ENCODE data around the gene RCE1.

Gene RCE1

DNA sequence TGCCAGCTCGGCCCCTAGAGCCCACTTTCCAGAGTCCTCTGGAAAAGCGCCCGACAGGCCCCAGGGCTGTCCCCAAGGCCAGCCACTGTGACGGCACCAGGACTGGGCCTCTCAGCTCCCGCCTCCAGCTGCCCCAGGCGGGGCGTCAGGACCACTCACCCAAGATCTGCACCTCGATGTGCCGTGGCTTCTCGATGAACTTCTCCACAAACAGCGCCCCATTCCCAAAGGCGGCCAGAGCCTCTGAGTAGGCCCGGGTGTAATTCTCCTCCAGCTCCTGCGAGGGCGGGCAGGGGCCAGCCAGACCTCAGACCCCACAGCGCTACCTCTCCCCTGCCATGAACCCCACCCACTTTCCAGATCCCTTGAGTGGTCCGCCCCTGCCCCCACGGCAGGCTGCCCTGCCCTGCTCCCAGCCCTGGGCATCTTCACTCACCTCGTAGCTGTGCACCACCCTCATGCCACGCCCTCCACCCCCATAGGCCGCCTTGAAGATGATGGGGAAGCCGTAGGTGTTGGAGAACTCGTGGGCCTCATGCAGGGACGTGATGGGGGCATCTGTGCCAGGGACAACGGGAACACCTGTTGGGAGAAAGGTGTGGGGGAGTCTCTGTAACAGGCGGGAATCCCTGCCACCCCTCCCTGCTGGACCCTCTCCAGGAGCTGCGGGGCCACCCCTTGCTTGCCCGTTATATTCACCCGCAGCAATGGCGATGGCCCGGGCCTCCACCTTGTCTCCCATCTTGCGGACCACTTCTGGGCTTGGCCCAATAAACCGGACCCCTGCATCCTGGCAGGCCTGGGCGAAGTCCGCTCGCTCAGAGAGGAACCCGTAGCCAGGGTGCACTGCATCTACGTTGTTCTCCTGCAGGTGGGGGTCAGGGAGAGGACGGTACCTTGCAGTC, 27.6 kb downstream of the RCE1 start:
- no peak for DNase-seq

DNA sequence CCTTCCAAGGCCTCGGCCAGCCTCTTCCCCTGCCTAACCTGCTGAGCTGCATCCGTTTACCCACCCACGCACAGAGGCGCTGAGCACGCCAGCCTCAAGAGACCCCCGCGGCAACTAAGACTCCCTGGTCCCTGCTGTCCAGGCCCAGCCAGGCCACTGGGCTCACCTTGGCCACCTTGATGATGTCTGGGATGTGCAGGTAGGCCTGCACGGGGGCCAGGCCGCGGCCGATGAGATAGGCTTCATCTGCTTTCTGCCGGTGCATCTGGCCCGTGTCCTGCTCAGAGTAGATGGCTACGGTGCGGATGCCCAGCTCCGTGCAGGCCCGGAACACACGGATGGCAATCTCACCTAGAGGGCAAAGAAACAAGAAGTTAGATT, 28.3 kb downstream of the RCE1 start:
- no peak for DNase-seq

DNA sequence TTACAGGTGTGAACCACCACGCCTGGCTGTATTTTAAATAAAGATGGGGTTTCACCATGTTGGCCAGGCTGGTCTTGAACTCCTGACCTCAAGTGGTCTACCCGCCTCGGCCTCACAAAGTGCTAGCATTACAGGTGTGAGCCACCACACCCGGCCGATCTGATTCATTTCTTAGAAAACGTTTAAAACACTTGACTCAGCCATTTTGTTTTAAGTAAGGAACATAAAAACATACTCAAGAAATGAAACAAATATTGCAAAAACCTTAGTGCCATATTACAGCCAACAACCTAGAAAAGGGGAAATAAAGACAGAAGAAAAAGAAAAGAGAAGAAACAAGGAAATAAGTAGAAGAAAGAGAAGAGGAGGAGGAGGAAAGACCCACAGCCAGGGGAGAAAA, 31.0 kb downstream of the RCE1 start:
- DNase-seq, result no peak

DNA sequence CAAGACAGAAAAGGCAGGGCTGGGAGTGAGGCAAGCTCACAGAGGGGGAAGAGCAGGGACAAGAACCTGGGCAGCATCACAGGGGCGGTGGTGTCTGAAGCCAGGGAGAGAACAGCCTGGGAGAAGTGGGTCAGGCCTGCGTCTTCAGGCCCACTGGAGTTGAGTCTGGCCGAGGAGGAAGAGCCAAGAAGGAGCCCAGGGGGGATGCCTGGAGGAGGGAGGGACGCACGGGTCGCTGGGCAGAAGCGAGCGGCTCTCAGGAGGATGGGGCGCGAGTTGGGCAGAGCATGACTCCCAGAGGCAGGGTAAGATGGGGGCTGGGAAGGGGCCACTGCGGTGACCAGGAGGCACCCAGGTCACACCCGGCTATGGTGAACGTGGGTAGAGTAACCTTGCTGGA, 32.1 kb downstream of the RCE1 start:
- DNase-seq, result peak; percentile 60

DNA sequence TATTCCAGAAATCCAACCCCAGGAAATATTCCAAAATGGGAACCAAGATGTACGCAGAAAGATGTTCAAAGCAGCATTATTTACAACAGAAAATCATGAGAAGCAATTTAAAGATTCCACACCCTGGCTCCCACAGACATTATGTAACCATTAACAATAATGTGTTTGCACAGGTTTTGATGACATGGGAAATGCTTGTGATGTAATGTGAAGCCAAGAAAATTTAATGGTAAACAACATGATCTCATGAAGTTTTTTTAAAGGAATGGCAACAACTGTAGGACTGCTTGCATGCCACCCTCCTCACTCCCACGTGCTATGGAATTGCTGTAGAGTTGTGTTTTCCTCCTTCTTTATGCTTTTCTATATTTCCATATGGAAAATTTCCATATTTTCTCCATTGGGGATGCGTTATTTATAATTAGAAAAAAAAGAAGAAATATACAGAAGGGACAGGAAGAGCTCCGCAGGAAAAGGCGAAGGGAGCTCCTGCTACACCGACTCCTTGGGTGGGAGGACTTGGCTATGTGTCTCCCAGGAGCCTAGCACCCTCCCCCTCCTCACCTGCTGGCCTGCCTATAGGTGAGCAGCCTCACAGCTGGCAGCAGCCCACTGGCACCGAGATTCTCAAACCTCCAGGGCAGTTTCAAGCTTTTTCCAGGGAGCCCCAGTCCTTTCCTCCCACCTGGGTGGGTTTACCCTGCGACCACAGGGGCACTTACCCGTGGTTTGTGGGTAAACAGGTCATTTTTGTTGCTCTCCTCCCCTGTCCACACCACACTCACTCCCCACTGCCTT, 34.5 kb downstream of the RCE1 start:
- DNase-seq, result no peak

DNA sequence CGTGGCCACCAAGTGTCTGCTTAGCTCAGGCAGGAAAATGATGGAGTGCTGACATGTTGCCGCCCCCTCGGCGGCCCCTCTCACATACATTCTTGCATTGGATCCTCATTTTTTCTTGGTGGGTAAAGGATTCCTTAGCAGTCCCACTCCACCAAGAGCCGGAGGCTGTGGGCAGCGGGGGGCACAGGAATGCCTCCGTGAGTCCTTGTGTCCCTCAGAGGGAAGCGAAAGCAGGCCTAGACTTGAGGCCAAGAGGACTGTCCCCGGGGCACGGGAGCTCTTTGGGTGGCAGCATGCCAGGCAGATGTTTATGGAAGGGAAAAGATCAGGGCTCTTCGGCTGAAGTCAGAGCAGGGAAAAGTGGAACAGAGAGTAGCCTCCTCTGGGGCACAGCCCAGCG, 35.2 kb downstream of the RCE1 start:
- DNase-seq, result no peak

DNA sequence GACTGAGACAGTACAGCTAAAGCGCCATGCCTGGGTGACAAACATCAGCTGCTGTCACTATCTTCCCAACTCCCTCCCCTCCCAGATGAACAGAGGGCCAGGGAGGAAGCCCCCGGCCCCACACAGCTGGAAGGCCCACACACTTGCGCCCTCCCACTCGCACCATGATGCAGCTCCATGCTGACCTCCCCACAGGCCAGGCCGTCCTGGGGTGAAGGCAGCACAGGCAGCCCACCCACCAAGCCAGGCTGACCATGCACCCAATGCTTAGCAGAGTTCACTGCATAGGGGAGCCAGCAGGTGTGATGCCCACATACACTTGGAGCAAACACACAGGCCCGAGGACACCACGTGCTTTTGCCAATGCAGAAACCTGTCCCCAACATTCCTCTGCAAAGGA, 35.8 kb downstream of the RCE1 start:
- no peak for DNase-seq

DNA sequence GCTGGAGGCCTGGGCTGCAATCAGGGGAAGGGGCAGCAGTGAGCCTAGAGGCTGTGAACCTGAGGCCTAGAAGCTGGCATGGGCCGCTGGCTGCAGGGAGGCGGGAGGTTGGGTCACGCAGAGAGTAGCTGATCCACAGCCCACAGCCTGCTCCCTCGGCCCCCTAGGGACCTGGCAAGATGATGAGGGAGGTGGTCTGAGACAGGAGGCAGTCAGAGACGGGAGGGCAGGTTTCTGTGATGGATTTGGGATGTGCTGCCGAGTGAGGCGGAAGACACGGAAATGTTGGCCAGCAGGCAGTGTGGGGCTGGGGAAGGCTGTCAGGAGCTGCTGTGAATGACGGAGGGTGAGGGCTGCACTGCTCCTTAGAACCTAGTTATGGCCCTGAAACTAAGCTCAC, 36.3 kb downstream of the RCE1 start:
- DNase-seq, result peak; percentile 55

DNA sequence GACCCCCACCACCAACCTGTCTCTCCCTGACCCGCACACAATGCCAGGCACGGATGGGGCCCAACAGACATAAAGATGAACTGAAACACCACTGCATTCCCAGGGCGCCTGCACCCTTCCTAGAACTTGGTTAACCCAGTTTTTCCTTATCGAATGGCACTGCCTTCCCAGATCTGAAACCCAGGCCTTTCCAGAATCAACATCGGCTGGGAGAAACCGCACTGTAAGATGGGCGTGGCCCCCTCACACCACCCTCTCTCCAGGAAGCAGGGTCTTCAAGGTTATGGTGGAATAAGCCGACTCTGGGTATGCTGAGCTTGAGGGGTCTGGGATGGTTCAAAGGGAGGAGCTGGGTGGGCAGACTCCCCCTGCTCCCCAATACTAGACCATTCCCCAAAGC, 36.8 kb downstream of the RCE1 start:
- DNase-seq, result no peak

DNA sequence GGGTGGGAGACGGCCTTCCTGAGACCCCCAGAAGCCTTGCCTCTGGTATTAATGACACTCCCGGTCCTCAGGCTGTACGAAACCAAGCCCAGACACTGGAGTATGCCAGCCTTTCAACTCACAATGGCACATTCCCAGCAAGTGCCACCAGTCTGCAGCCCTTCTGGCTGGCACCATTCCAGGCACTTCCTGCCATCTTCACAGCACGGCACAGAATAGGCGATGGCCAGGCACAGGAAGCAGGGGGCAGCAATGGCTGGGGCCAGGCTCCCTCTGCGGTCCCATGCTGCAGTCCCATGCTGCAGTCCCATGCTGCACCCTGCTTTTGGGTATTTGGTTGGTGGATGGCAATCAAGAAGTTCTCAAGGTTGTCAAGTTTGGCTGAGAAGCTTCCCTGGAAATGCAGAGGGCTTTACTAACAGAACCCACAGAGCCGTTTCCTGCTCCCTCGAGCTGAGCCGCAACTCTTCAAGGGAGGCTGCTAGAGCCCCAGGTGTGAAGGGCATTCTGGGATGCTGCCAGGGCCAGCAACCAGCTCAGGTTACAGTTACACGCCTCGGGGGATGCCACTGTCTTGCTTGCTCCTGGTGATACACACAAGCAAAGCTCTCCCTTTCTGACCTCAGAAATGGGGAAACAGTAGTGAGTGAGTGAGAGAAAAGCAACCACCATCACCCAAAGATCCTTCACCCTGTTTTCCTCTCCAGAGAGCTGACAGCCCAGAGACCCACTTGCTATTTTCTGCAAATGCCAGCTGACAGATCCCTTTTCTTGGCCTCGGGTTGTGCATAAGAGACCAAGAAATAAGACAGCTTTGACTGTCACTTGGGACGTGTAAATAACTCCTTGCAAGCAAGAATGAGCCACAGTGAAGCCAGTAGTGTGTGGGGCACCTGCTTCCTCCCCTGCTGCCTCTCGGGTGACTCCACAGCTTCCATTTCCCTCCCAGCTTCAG, 37.5 kb downstream of the RCE1 start:
- DNase-seq, result no peak

DNA sequence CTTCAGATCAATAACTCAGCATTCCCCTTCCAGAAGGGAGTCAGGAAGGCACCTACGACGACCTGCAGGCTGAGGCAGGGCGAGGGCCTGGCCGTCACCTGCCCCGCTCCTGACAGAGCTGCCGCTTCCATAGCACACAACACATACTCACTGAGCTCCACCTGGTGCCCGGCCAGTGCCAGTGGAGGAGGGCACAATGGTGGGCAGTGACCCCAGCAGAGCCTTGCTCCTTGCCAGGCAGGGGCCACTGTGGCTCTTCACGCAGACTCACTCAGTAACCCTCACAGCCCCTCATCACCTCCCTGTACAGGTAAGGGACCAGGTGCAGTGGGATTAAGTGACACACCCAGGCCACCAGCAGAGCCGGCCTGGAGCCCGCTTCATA, 38.2 kb downstream of the RCE1 start:
- no peak for DNase-seq

DNA sequence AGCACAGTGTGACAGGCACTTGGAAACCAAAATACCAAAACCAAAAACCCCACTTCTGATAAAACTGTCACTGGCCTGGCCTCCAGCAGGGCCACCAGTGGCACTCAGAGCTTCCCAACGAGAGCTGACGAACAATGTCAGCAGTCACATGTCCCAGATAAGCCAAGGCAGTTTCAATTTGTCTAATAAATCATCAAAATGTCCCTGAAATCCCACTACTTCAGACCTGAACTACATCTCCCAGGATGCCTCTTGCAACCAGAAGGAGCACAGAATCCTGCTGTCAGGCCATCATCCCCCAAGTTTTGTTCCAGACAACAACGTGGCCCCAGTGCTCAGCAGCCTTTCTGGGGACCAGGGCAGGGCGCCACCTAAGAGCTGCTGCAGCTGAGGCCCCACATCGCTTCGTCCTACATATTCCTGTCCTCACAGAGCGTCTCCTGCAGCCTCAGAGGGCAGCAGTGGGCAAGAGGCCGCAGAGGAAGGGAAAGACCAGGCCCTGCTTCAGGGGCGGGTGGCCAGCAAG, 38.7 kb downstream of the RCE1 start:
- peak; percentile 55 for DNase-seq

DNA sequence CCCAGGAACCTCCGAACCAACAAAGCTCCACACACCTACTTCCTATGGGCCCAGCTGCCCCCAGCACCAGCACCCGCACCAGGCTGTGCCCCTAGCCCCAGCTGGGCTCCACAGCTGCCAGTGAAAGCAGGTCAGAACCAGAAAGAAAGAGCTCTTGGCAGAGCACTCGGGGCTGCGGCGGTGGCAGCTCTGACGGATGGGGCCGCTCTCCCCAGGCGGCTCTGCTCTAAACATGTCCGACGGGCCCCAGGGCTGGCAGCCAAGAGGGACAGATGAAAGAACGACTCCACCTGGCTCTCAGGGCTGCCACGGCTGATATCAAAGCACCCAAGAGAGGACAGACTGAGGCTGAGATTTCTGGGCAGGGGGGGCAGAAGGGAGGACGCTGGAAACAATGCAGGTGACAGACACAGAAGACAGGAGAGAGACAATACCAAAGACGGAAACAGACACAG, 39.3 kb downstream of the RCE1 start:
- DNase-seq, result peak; percentile 54

DNA sequence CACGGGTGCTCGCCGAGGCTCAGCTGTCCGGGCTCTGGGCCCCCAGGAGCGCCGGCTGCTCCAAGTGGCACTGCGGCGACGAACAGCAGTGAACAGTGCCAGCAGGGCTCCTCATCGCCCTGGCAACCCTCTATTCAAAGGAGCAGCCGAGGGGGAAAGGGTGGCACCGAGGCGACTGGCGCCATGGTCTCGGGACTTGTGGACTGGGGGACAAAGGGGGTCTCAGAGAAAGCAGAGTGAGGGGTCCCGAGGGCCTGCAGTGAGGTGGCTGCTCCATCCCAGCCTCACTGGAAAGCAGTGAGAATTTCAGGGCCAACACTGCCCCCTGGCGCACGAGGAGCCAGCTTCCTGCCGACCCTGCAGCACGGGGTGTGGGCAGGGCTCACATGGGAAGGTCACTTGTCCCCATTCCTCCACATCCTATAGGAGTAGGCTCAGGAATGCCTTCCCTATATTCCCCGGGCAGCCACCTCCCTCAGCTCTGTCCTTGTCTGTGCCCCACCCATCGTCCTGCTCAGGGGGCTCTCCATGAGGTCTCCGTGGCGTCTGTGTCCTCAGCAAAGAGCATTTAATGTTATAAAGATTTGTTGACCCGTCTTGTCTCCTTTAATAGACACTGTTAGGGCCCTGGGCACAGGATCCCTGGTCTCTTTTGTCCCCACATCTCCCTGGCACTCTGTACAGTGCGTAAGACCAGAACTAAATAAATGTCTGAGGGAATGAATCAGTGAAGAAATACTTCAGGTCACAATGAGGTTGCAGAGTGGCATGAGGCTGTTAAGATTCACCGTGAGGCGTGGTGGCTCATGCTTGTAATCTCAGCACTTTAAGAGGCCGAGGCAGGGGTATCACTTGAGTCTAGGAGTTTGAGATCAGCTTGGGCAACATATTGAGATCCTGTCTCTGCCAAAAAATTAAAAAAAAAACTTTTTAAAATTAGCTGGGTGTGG, 40.0 kb downstream of the RCE1 start:
- DNase-seq, result peak; percentile 91

DNA sequence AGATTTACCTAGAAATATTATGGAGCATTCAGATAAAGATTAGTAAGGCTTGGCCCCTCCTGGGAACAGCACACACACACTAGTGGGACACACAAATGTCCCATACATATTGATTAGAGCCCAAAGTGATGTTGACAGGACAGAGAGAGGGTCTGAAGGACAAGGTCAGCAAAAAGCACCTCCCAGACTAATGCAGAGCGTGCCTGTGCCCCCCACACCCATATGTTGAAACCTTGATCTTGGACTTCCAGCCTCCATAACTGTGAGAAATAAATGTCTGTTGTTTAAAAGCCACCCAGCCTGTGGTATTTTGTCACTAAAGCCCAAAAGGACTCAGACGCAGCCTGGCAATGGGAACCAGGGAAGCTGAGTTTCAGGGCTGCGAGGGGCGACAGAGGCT, 41.2 kb downstream of the RCE1 start:
- no peak for DNase-seq

DNA sequence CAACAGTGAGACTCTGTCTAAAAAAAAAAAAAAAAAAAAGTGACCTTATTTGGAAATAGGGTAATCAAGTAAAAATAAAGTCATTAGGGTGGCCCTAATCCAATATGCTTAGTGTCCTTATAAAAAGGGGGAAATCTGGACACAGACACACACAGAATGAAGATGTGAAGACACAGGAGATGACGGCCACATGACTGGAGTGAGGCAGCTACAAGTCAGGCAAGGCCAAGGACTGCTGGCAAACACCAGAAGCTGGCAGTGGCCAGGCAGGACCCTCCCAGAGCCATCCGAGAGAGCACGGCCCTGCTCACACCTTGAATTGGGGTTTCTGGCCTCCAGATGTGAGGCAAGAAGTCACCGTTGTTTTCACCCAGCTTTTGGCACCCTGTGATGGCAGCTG, 42.2 kb downstream of the RCE1 start:
- no peak for DNase-seq

DNA sequence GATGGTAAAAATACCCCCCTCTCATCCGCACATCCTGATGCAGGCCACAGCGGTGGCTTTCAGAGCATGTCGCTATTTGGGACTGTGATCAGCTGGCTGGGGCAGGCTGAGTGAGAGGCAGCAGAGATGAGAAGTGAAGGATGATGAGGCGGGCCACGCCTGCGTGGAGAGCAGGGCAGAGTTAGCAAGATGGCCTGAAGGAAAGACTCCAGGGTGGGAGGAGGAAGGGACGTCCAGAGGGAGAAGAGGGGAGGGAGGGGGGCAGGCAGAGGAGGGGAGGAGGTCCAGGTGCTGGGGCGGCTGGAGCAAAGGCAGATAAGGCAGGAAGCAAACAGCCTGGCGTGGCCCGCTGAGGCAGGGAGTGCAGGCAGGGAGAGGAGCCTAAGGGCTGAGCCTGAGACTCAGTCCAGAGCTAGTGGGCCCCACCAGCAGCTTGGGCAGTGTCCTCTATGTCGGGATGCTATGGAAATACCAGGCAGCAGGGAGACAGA, 42.8 kb downstream of the RCE1 start:
- DNase-seq, result no peak

DNA sequence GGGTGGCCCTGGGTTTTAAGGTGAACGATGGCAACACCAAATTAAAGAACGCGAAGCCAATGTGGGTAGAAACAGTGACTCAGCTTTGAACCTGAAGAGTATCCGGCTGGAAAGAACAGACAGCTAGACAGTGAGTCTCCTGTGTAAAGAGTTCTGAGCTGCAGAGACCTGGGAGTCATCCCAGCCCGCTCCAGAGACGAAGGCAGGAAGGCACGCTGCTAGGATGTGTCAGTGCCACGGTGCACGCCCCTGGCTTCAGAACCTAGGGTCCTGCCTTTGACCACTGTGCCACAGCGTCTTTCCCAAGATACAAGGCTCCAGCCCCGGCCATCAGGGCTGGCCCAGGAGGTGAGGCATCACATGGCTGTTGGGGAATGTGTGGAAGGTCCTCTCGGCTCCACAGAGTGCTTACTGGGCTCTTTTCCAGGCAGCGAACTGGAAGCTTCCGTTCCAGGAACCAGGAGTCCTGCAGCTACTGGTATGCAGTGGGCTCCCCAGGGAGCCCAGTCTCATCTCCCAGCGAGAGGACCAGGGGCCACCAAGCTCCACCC, 43.5 kb downstream of the RCE1 start:
- no peak for DNase-seq

DNA sequence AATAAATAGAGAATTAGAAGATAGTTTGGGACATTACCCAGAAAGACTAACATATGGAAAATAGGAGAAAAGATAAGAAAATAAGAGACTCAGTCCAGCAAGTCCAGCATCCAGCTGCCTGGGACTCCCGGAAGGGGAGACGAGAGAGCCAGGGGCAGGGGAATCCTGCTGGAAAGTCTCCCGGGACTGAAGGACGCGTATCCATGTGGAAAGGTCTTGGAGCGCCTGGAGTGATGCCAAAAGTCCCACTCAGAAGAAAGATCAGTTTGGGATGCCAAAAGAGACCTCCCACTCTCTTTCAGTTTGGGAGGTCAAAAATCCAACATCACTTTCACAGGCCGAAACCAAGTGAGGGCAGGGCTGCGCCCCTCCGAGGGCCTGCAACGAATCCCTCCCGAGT, 44.3 kb downstream of the RCE1 start:
- no peak for DNase-seq

DNA sequence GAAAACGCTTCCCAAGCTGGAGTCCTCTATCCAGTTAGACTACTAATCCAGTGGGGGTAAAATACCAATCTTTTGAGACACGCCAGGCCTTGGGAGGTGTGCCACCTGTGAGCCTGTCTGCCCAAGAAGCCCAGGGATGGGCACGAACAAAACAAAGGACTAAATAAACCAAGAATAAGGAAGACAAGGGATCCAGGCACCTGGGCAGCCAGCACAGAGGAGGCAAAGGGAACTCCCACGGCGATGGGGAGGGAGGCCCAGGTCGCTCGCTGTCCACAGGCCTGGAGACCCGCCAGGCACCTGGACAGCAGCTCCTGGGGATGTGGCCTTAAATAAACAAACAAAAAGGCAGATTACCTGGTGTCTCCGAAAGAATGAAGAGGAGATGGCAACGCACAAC, 45.0 kb downstream of the RCE1 start:
- DNase-seq, result no peak

DNA sequence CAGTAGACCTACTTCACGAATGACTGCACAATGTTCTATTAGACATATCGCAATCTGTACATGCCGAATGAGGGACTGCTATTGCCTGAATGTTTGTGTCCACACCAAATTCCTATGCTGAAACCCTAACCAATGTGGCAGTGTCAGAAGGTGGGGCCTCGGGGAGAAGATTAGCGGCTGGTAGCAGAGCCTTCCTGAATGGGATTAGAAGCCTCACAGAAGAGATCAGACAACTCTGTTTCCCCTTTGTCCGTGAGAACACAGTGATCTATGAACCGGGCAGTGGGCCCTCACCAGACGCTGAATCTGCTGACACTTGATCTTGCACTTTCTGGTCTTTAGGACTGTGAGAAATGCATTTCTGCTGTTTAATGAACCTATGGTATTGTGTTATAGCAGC, 46.7 kb downstream of the RCE1 start:
- no peak for DNase-seq

Measured in retina (tissue), 1 donor.